ENCODE measurements around the gene TNFRSF13B.
"Not testable (repeated sequence)": the region's sequence is repeated elsewhere in the genome, so short reads cannot be mapped to it uniquely, and the experiment has no call there.

The TNFRSF13B gene

DNA sequence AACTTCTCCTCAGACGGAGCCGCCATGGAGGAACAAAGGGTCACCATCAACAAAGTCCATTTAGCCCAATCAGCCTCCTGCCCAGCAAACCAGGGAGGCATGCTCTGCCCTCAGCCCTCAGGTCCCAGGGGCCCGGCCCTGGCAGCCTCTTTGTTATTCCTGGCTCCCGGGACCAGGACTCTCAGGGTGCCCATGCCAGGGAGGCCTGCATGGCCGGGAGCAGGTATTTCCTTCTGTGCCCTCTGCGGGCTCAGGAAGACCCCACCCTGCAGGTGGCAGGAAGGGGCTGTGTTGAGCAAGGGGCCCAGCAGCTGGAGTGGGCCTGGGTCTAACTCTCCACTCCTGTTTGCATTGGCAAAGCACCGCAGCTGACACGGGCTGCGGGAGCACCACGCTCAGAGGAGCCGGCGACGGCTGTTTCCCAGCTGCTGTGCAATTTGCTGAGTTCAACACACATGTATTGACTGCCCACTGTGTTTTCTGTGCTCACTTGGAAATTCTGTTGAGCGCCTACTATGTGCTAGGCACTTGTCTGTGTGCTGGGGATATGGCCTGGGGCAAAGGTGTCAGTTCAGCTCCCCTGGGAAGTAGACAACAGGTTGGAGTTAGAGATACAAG lies 33.2 kb upstream of the TNFRSF13B start:
- not testable (repeated sequence) for DNase-seq

DNA sequence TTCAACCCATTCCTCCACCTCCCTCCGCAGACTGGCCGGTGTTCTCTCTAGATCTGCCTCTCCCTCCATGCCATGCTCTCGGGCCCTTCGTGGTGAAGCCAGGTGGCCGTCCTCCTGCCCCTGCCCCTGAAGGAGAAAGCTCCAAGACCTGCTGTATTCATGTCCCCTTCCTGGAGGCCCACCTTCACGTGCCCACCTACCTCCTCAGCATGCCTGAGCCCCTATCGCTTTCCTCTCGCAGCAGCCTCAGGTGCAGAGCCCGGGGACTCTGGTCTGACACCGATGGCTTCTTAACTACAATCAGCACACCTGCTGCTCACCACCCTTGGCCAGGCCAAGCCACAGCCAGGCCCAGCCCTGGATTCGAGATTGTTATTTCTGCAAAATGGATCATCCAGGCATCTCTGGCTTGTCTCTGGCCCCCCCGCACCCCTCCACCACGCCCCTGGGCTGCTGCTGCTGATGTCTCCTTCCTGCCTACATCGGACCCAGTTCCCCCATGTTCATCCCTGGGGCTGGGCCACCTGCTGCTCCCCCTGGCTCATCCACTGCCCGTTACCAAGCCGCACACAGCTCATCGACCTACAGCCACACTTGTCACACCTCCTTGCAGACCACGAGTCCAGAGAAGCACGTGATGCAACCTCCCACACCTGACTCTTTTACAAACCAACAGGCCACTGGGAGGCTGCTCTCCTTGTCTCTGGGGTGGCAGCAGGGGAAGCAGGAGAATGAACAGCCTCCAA lies 32.5 kb upstream of the TNFRSF13B start:
- no peak for DNase-seq

DNA sequence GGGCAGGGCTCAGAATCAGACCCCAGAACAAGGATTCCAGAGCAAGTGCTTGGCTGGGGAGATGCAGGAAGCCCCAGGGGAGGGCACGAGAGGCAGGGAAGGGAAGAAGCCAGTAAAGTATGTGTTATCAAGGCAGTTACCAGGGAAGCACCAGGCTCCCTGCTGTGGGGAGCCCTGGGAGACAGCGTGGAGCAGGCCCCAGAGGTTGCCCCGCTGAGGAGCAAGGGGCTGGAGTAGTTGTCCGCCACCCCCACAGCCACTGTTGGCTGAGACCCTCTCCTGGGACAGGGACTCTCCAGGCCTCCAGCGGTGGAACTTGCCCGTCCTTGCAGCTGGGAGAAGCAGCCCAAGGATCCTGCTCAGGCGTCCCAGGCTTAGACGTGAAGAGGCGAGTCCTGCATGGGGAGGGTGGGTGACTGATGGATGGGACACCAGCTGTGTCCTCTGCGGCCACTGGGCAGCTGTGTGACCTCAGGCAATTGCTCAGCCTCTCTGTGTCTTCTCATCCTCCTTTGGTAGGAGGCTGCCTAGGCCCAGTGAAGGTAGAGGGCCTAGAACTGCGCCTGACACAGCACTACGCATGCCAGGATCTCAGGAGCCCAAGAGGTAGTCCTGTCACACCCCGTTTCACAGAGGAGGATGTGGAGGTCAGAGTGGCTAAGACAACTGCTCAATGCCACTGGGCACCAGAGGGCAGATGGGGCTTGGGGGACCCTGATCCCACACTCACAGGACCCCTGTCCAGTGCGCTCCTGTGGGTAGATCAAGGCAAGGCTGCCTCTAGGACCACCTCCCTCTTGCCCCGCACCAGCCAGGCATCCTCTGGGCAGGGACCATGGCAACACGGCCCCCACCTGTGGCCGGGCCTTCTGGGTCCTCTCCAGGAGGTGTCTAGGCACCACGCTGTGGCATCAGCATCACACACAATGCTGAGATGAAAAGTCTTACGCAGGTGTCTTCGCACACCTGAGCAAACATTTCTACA lies 31.1 kb upstream of the TNFRSF13B start:
- DNase-seq, result peak; percentile 21

DNA sequence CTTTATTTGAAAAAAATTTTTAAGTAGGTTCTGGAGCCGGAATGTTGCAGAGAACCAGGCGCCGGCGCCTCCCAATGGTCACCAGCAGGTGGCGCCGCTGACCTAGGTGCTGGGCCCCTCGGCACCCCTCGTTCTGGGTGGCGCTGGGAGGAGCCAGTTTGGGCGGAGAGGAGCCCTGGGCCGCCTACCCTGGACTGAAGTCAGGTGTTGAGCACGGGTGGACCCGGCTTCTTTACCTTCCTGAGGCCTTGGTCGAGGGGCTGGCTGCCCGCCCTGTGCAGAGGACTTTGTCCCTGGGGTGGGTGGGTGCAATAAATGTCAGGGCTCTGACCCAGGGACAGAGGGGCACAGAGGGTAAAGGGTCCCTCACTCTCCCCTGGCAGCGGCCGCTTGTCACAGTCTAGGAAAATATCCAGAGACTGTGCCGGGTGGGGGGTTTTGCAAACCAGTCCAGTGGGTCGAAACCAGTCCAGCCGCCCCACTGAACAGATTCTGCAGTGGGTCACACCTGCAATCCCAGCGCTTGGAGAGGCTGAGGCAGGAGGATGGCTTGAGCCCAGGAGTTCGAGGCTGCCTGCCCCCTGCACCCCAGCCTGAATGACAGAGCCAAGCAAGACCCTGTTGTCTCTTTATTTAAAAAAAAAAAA lies 30.1 kb upstream of the TNFRSF13B start:
- peak; percentile 85 for DNase-seq

DNA sequence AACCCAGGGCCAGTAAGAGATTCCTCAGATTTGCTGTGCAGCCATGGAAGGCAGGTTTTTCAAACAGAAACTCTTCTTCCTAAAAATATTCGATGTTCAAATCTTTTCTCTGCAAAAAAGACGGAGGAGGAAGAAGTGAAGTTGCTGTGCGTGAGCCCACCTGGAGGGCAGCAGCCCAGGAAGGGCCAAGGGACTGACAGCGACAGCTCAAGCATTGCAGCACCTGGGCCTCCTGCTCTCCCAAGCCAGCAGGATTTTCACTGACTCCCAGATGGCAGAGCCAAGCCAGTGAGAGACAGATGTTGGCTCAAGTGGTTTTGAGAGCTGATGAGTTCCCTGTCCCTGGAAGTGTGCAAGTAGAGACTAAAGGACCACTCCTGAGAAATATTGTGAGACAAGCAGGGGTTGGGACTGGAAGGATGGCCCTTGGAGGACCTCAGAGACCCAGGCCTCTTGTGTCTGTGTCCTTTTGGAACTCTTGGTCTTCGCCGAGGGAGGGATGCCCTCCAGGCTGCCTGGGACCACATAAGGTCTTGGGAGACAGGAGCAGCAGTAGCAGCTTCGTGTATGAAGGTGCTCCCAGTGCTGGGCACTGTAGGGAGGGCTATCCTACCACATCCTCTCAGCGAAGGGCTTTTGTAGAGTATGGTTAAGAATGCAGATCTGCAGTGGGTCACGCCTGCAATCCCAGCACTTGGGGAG lies 29.3 kb upstream of the TNFRSF13B start:
- DNase-seq, result peak; percentile 18

DNA sequence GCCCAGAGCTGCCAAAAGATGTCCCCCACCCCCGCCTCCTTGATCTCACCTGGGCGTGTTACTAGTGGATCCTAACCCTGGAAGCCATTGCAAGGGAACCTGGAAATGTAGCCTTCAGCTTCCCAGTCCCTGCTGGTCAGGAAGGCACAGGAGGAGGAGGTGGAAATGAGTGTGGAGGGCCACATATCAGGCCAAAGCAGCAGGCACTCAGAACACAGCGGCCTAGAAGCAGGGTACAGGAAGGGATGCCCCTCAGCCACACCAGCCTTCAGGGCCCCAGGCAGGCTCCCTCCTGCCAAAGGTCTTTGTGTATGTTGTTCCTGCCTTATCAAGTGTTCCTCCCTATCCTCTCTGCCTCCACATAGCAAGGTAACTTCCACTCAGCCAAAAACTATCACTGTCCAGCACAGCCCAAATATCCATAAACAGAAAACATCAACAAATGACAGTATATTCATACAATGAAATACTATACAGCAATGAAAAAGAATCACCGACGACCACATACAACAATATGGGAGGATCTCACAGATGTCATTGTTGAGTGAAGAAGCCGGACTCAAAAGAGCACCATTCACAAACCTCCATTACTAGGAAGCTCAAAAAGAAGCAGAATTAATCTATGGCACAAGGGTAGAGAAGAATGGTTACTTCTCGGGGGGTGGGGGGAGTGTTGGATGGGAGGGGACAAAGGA lies 28.2 kb upstream of the TNFRSF13B start:
- DNase-seq, result no peak

DNA sequence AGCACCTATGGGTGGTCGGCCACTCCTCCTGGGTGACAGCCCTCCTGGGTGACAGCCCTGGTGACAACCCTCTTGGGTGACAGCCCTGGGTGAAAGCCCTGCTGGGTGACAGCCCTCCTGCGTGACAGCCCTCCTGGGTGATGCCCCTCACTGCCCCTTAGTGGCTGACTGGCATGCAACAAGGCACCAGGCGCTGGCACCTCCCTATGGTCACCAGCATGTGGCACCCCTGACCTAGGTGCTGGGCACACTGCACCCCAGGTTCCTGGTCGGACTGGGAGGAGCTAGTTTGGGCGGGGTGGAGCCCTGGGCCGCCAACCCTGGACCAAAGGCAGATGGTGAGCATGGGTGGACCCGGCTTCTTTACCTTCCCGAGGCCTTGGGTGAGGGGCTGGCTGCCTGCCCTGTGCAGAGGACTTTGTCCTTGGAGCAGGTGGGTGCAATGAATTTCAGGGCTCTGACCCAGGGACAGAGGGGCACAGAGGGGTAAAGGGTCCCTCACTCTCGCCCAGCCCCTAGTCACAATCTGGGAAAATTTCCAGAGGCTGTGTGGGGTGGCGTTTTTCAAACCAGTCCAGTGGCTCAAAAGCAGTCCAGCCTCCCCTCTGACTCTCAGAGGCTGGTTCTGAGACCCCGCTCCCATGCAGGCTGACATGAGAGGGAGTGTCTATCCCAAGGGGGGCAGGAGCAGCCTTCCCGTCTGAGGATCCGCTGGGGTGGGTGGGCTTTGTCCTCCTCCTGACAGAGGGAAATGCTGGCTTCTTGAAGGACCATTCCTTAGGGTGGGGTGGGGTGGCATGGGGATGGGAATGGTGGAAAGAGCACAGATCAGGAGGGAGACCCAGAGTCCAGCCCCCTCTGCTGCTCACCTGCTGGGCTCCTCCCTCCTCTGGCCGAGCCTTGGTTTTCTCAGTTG lies 25.9 kb upstream of the TNFRSF13B start:
- no peak for DNase-seq

DNA sequence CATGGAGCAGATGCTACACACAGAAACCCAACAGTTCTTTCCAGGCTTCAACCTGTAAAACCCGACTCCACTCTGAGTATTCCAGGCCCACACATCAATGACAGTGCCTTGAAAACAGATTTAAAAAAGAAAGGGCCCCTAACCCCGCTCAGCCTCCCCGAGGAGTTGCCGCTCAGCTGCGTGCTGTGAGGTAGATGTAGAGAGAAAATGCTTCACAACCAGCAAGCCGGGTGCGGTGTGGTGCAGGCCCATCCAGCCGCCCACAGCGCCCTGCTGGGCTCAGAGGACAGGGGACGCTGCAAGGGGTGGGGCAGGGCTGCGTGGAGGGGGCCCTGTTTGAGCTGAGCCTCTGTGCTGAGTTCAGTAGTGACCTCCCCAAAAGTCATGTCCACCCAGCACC lies 24.8 kb upstream of the TNFRSF13B start:
- DNase-seq, result not testable (repeated sequence)

DNA sequence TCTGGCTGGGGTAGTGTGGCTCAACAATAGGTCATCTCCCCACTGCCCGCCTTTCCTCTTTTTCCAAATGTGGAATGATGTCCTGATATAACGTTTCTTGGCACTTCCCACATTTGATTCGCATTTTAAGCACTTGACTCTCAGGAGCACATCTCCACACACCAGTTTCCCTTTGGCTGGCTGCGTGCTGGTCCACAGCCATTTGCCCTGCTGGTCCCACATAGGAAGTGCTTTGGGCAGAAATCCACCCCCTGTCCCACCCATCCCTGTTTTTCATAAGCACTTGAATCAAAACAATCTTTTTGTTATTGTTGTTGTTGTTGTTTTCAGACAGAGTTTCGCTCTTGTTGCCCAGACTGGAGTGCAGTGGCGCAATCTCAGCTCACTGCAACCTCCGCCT lies 24.0 kb upstream of the TNFRSF13B start:
- no peak for DNase-seq

DNA sequence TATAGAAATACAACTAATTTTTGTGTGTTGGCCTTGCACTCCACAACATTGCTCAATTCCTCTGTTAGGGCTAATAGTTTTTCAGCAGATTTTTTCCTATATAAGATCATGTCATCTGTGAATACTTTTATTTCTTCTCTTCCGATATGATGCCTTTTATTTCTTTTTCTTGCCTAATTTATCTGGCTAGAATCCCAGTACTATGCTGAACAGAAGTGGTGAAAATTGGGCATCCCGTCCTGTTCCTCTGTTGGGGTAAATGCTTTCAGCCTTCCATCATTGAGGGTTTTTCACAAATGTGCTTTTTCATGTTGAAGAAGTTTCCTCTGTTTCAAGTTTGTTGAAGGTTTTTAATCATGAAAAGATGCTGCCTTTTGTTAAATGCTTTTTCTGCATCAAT lies 22.7 kb upstream of the TNFRSF13B start:
- DNase-seq, result no peak

DNA sequence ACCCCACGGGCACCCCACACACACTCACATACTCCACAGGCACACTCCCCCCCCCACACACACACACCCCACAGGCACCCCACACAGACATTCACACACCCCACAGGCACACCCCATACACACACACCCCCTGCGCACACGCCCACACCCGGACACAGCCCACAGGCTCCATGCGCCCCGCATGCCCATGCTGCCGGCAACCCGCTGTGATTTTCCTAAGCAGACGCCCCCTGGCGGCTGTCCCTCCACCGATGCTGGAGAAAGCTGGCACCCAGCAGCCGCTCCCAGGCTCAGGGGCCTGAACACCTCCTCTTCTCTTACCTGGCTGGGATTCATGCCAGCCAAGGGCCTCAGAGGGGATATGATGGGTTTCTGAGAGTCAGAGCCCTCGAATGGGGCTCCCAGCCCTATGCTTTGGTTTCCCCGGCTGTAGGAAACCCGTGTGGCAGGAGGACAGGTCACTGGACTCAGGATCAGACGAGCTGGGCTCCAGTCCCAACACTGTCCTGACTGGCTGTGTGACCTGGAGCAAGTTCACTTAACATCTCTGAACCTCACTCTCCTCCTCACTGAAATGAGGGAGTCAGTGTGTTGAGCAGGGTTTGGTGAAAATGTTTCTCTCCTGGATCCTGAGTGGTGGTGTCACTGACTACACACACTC lies 19.6 kb upstream of the TNFRSF13B start:
- peak; percentile 85 for DNase-seq

DNA sequence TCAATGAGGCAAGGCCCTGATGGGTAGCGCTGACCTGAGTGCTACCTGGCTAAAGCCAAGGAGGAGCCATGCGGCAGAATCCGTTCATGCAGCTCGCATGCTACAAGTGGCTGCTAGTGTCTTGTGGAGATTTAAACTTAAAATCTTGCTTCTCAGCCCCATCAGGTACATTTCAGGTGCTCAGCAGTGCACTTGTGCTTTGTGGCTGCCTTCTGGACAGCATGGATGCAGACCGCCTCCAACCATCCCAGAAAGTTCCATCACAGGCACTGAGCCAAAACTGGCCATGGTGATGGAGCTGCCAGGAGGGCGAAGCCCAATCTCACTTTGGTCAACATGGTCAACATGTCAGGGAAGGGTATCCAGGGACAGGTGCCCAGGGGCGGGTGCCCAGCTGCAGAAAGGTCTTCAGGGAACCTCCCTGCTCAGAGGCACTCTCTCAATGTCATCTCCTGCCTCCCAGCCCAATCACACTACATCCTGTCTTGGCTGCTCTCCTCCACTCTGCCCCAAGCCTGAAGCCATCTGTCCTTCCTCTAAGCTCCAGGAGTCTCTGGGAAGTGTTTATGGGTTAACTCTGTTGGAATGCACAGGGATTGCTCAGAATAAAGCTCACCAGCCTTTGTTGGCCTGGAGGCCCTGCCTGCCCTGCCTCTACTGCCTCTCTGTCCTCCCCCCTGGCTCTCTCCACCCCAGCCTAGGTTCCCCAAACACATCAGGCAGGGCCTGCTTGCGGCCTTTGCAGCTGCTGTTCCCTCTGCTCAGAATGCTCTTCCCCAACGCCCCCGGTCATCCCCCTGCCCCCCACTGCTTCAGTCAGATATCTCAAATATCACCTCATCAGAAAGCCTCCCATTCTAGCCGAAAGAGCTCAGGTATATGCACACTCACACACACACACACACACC lies 18.3 kb upstream of the TNFRSF13B start:
- peak; percentile 12 for DNase-seq

DNA sequence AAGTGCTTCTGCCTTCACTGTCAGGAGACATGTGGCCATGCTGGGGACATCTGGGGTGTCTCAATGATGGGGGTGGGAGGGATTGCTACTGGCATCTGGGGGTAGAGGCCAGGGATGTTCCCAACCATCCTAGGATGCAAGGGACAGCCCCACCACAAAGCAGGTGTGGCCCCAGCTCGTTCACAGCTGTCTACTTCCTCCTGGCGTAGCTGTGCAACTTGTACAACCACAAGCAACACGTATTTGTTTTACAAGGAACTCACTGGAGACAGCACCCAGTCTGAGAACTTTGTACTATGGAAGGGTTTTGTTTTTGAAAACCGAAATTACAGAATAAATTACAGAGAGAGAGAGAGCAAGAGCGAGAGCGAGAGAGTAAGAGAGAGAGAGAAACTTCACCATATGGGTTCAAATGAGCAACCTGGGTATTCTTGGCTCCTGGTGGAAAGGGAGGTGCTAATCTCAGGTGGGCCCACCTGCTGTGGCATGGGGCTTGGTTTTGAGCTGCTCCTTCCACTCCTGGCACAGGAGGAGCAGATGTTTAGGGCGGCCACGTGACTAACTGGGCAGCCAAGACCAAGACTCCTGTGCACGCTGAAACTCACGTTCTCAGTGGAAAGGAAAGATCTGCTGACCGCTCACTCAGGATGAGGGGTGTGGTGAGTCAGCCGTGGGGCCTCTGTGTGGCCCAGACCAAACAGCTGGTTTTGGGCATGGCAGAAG lies 17.5 kb upstream of the TNFRSF13B start:
- no peak for DNase-seq

DNA sequence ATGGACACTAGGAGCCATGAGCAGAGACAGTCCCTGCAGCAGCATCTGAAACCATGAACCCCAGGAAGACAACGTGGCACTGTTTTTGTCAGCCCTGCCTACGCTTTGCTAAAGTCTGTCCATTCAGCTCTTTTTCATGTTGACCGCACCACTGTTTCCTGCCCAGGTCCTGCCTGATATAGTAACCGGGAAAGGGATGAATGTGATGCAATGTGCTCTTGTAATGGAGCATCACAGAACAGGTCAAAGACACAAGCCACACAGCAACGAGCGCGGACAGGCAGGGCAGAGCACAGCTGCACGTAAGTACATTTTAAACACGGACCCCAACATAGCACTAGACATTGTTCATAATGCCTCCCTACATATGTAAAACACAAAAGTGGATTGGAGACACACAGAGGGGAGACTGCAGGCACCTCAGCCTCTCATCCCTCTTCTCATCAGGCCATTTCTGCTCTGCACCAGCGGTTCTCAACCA lies 16.9 kb upstream of the TNFRSF13B start:
- no peak for DNase-seq

DNA sequence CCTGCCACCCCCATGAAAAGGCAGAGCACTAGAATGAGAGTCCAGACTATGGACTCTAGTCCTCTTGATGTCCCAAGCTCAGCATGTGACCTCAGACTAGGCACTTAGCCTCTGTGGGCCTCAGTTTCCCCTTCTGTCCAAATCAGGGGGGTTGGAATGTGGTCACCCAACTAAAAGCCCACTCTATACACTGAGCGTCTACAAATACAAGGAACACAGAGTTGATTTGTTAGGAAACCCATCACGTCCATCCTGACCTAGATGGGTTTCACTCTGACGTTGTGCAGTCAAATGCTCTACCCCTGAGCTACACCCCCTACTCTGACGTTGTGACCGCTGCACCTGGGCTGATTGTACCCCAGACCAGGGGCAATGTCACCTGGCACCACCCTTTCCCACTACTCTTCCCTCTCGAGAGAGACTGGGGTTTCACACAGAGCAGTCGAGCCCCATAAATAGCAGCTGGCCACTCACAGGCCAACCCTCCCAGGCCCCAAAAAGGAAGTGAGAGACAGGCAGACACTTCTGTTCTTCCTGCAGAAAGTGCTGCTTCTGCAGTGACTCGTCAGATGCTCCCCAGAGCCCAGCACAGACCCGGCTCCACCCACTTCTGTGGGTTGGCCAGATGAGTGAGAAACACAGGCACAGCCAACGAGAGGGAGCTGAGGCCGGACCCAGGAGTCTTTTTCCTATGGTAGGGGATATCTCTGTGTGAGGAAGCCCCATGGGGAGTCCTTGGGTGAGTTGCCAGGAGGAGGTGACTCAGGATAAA lies 16.1 kb upstream of the TNFRSF13B start:
- DNase-seq, result peak; percentile 23

DNA sequence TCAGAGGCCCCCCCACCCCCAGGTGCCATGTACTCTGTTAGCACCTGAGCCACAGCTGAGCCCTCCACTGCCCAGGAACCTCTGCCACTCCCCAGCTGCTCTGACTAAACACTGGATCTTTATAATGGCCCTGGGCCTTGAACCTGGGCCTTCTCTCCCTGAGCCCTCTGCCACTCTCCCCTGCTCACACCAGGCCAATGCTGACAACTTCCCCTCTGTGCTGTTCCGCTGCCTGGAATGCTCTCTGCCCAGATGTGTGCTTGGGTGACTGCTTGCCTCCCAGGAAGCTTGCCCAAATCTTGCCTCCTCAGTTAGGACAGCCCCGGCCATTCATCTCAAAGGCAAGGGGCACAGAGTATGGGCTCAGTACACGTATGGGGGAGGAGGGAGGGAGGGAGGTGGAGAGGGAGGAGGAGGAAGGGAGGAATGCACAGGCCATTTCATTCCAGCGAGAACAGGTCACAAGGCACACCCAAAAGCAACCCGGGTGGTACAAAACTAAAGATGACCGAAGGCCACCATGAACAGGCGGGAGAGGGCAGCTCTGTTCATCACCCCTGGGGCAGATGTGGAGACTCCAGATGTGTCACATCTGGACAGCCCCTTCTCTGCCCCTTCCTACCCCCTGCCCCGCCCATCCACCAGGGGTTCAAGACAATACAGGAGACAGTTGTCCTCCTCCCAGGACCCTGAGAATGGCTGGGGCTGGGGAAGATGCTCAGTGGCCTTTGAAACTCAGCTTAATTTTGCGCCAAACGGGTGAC lies 15.3 kb upstream of the TNFRSF13B start:
- DNase-seq, result no peak
